HCT116 (cell line): ENCODE results near the gene RRBP1. TPM values are rescaled to one million over a fixed set of nuclear protein-coding genes. Genes with fewer than 3 reads are reported as not detected.
"Not testable (repeated sequence)": the region's sequence is repeated elsewhere in the genome, so short reads cannot be mapped to it uniquely, and the experiment has no call there.

Source experiments
- ATAC-seq: fragments of 200-7000 bp; cut with Tn5 transposase; 2 replicates; pipeline ENCODE4 v1.9.1; 2020; ENCODE audit warnings: mild to moderate bottlenecking, moderate library complexity
- BruUV-seq: library from RNA; stranded (reverse); fragments of 400-500 nt; replicated peaks from 2 replicates; lab custom pipeline; 2021; lab: Mats Ljungman, UMichigan
- CTCF ChIA-PET: fragments of 300-600 bp; sonication (Branson Sonifier 250); formaldehyde crosslinking; loops from one replicate; lab custom pipeline; 2021; ENCODE audit warnings: antibody characterized with exemption; lab: Charles Lee
- POLR2A ChIA-PET: fragments of 300-600, 350-600 bp; sonication (Branson Sonifier 250); formaldehyde crosslinking; loops from one replicate; lab custom pipeline; 2021; ENCODE audit warnings: antibody characterized with exemption; lab: Charles Lee
- RAD21 ChIA-PET, 2 experiments: fragments of 300-600 bp; sonication (Branson Sonifier 250); formaldehyde crosslinking; loops; one replicate each; lab custom pipeline; 2023; ENCODE audit warnings: low total read pairs in 2 of 2; ENCODE audit not compliant: uncharacterized antibody in 2 of 2, unreplicated experiment in 2 of 2, low non-redundant PET in 1 of 2; lab: Charles Lee
- DNase-seq: peaks from one replicate; pipeline ENCODE4 v3.0.0-alpha.2; 2010; ENCODE audit warnings: low read depth, low spot score
- H2AFZ ChIP-seq: fragments of 200-600 bp; shearing (Covaris generic), sonication (generic); 2 replicates; pipeline ENCODE4 v1.6.1; 2017; ENCODE audit warnings: low read depth, mixed run types, mixed read lengths, antibody characterized with exemption, low read length; ENCODE audit not compliant: poor library complexity, severe bottlenecking
- H3K27ac ChIP-seq: 2 replicates; pipeline ENCODE4 v1.5.1; 2012; ENCODE audit warnings: low read depth, low read length
- H3K27me3 ChIP-seq: fragments of 200-600 bp; sonication (generic); 2 replicates; pipeline ENCODE4 v1.6.1; 2016; ENCODE audit warnings: mixed run types, low read length, mixed read lengths; ENCODE audit not compliant: insufficient read depth
- H3K36me3 ChIP-seq, 2 experiments: fragments of 200-500 bp in 1 of 2; fragments of 200-600 bp in 1 of 2; sonication (Bioruptor generic) in 1 of 2; sonication (generic) in 1 of 2; 2 replicates each; pipeline versions ENCODE4 v1.5.1 to v1.6.1; 2014 to 2016; ENCODE audit warnings: low read length in 2 of 2, inconsistent platforms in 1 of 2, mixed read lengths in 1 of 2, mixed run types in 1 of 2; ENCODE audit not compliant: insufficient read depth in 2 of 2, control insufficient read depth in 1 of 2
- H3K4me1 ChIP-seq, 2 experiments: fragments of 200-600 bp in 1 of 2; sonication (generic) in 1 of 2; 2 replicates each; pipeline versions ENCODE4 v1.5.1 to v1.6.1; 2012 to 2017; ENCODE audit warnings: low read length in 2 of 2, inconsistent platforms in 1 of 2, mild to moderate bottlenecking in 1 of 2, mixed read lengths in 1 of 2, mixed run types in 1 of 2, moderate library complexity in 1 of 2; ENCODE audit not compliant: insufficient read depth in 2 of 2, control insufficient read depth in 1 of 2
- H3K4me2 ChIP-seq: fragments of 200-600 bp; sonication (generic); 2 replicates; pipeline ENCODE4 v1.6.1; 2017; ENCODE audit warnings: mixed run types, low read length, mixed read lengths
- H3K4me3 ChIP-seq, 2 experiments: fragments of 200-600 bp in 1 of 2; sonication (generic) in 1 of 2; replicated peaks in 1 of 2; 2 replicates each; pipeline ENCODE4 v1.5.1; 2011 to 2016; ENCODE audit warnings: low read length in 2 of 2, control low read depth in 1 of 2, low read depth in 1 of 2, mild to moderate bottlenecking in 1 of 2, mixed read lengths in 1 of 2, mixed run types in 1 of 2
- H3K79me2 ChIP-seq: fragments of 200-600 bp; sonication (generic); 2 replicates; pipeline ENCODE4 v1.6.1; 2017; ENCODE audit warnings: mild to moderate bottlenecking, mixed run types, low read length, moderate library complexity, mixed read lengths; ENCODE audit not compliant: insufficient read depth
- H3K9ac ChIP-seq: fragments of 200-600 bp; sonication (generic); 2 replicates; pipeline ENCODE4 v1.6.1; 2016; ENCODE audit warnings: low read length, mixed read lengths
- H3K9me2 ChIP-seq: fragments of 200-600 bp; sonication (generic), shearing (Covaris generic); 2 replicates; pipeline ENCODE4 v1.6.1; 2017; ENCODE audit warnings: mixed run types, mild to moderate bottlenecking, moderate library complexity; ENCODE audit not compliant: insufficient read depth
- H3K9me3 ChIP-seq, 2 experiments: fragments of 200-500 bp in 1 of 2; fragments of 200-600 bp in 1 of 2; sonication (Bioruptor generic) in 1 of 2; sonication (generic) in 1 of 2; 2 replicates each; pipeline ENCODE4 v1.6.1; 2014 to 2017; ENCODE audit warnings: low read length in 2 of 2, mixed read lengths in 2 of 2, inconsistent platforms in 1 of 2, low read depth in 1 of 2, mild to moderate bottlenecking in 1 of 2, mixed run types in 1 of 2, moderate library complexity in 1 of 2; ENCODE audit not compliant: control insufficient read depth in 1 of 2, insufficient read depth in 1 of 2
- H4K20me1 ChIP-seq: fragments of 200-600 bp; sonication (generic), shearing (Covaris generic); 2 replicates; pipeline ENCODE4 v1.6.1; 2017; ENCODE audit warnings: mixed run types, mild to moderate bottlenecking, moderate library complexity; ENCODE audit not compliant: insufficient read depth
- YY1 ChIP-seq: IDR thresholded peaks from 2 replicates; pipeline ENCODE4 v1.6.1; 2011; ENCODE audit warnings: low read length, low read depth, moderate library complexity, mild to moderate bottlenecking; ENCODE audit not compliant: insufficient replicate concordance; ENCODE audit errors: extremely low read depth
- ZBTB33 ChIP-seq: IDR thresholded peaks from 2 replicates; pipeline ENCODE4 v1.6.1; 2011; ENCODE audit warnings: mild to moderate bottlenecking, low read length, moderate library complexity; ENCODE audit not compliant: insufficient replicate concordance; ENCODE audit errors: extremely low read depth
- intact Hi-C: fragments of 100-400 bp; cut with micrococcal nuclease; formaldehyde crosslinking; loops from 2 replicates; pipeline ENCODE4 v1.10.0; 2022
- total RNA-seq: library from RNA; stranded (reverse); gene quantifications from one replicate; pipeline ENCODE4 v1.2.1, GENCODE V29; 2021; ENCODE audit not compliant: unreplicated experiment

The RRBP1 gene
- total RNA-seq, 1 experiment from 2014 or later: 123 TPM

DNA sequence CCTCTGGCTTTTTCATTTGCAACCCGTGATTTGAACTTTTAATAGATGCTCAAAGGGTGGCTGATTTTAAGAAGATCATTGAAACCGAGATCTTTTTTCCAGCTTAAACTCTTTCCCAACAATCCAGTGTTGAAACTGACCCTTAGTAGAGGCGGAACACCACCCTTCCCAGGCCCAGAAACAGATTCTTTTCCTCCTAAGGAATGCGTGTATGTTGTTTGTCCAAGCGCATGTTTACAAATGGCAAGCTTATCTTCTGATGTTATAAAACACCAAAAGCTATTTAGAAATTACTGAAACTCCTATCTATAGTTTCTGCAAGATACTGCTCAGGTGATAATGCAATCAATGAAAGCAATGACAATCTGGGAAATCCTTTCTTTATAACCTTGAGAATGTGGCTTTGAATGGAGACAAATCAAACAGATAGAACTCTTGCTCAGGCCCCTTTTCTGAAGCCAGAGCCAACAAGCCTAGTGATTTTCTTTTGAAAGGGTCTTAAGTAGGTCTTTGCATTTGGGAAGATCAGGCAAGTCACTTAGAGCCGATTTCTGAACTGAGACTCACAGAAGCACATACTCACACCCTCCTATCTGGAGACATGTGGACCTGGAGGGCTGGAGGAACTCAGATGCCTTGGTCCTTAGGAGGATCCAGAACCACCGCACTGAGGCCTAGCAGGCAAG is 26.8 kb upstream of the RRBP1 start:
- no peaks in the 10 kb centered on the region for H3K36me3 ChIP-seq
- BruUV-seq: no TSS peak
- H3K79me2 ChIP-seq: no peaks in the 10 kb centered on the region
- ChIA-PET POLR2A (no interaction called here), RAD21 (no interaction called here), CTCF (no interaction called here)
- H3K27me3 ChIP-seq: no peaks in the 10 kb centered on the region
- no peak overlapping the region for H3K4me2 ChIP-seq
- no peaks in the 10 kb centered on the region for H3K4me1 ChIP-seq
- H2AFZ ChIP-seq: no peak overlapping the region
- no peak overlapping the region for H3K9ac ChIP-seq
- no peak for TF ChIP-seq ZBTB33
- TF ChIP-seq YY1: no peak
- H3K4me3 ChIP-seq: no peak overlapping the region
- H3K9me2 ChIP-seq: no peaks in the 10 kb centered on the region
- ATAC-seq (no peak), DNase-seq (no peak)
- H4K20me1 ChIP-seq: no peaks in the 10 kb centered on the region
- H3K27ac ChIP-seq: no peak overlapping the region
- H3K9me3 ChIP-seq: no peaks in the 10 kb centered on the region
- intact Hi-C loops: no loop called here

DNA sequence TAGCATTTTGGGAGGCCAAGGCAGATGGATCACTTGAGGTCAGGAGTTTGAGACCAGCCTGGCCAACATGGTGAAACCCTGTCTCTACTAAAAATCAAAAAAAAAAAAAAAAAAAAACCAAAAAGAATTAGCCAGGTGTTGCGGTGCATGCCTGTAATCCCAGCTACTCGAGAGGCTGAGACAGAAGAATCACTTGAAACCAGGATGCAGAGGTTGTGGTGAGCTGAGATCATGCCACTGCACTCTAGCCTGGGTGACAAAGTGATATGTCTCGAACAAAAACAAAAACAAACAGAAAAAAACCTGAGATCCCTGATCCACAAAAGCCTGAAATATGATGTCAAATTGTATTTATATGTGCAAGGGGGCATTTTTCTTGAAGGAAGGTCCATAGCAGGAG is 25.9 kb upstream of the RRBP1 start:
- RAD21 ChIA-PET, intact Hi-C loops, H3K79me2 ChIP-seq, POLR2A ChIA-PET, H3K36me3 ChIP-seq, H4K20me1 ChIP-seq, H3K4me3 ChIP-seq, H3K9ac ChIP-seq, H3K4me1 ChIP-seq, H3K9me3 ChIP-seq, BruUV-seq, CTCF ChIA-PET, DNase-seq, H3K27me3 ChIP-seq, H2AFZ ChIP-seq, H3K27ac ChIP-seq, H3K4me2 ChIP-seq, H3K9me2 ChIP-seq, ATAC-seq: not testable (repeated sequence)
